CD4-positive, alpha-beta T cell treated with Interleukin-6 at 100 ng/mL for 8 hours (primary cell): ENCODE data around the gene ZNF496.

ENCODE experiments used
- DNase-seq: peaks from one replicate; pipeline ENCODE4 v3.0.0-alpha.2; 2020; ENCODE audit warnings: mixed read lengths, low spot score

Gene ZNF496

DNA sequence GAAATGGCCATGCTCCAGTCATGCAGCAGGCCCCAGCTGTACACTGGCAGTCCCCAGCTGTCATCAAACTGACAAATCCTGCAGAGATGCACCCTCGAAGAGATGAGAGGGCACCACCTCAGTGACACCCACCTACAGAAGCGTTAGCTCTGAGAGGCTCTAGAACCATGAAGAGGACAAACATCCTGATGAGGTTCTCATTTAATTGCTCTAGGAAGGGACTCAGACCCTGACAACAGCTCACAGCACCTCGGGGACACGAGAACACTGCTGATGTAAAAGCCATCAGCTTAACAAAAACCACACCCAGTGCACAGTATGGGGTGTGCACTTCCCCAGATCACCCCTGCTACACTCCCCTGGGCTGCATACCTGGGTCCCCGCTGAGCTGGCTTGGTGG lies 3.4 kb downstream of the ZNF496 start:
- DNase-seq: no peak

DNA sequence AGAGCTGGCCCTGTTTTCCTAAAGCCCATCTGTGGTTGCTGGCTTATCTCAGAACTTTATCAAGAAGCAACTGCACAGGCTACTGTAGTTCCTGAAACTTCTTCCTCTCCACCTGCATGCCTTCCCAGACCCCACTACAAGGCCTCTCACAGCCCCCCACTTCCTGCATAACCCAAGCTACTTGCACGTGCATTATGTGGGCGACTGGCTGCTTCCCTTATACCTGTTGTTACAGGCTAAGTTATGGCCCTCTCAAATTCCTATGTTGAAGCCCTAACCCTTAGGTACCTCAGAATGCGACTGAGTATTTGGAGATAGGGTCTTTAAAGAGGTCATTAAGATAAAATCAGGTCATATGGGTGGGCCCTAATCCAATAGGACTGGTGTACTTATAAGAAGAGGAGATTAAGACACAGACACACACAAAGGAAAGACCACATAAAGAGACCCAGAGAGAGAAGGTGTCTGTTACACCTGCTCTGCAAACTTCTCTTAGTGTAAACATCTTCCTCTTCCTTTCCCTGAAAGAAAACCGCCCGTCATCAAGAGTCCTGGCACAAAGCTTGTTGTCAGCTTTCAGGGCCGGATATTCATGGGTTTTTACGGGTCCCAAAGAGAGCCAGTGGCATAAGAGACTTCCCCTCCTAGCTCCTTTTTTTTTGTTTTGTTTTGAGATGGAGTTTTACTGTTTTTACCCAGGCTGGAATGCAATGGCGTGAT lies 5.1 kb downstream of the ZNF496 start:
- no peak for DNase-seq

DNA sequence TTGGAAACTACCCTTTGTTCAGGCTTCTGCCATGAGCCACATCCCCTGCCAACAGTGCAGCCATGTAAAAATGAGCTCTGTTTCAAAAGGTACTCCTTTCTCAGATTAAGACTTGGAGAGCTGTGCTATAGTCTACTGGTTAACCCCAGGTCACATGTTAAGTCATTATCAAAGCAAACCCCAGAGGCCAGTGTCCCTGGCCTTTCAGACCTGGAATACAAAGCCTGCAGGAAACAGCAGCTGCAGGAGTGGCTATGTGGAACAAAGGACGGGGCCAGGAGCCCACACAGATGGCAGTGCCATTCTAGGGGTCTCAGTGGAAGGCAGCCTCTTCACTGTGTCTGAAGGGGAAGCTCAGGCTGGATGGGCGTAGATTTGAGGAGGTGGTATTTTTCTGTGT lies 6.7 kb downstream of the ZNF496 start:
- no peak for DNase-seq

DNA sequence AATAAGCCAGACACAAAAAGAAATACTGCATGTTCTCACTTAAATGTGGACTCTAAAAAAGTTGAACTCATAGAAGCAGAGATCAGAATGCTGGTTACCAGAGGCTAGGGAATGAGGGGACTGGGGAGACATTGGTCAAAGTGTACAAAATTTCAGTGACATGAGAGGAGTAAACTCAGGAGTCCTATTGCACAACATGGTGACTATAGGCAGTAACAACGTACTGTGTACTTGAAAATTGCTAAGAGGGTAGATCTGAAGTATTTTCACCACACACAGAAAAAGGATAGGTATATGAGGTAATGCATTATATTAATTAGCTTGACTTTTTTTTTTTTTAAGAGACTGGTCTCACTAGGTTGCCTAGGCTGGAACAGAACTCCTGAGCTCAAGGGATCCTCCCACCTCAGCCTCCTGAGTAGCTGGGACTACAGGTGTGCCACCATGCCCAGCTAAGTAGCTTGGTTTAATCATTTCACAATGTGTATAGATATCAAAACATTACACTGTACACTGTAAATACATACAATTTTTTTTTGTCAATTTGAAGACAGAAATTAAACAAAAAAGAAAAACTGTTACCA lies 7.4 kb downstream of the ZNF496 start:
- no peak for DNase-seq

DNA sequence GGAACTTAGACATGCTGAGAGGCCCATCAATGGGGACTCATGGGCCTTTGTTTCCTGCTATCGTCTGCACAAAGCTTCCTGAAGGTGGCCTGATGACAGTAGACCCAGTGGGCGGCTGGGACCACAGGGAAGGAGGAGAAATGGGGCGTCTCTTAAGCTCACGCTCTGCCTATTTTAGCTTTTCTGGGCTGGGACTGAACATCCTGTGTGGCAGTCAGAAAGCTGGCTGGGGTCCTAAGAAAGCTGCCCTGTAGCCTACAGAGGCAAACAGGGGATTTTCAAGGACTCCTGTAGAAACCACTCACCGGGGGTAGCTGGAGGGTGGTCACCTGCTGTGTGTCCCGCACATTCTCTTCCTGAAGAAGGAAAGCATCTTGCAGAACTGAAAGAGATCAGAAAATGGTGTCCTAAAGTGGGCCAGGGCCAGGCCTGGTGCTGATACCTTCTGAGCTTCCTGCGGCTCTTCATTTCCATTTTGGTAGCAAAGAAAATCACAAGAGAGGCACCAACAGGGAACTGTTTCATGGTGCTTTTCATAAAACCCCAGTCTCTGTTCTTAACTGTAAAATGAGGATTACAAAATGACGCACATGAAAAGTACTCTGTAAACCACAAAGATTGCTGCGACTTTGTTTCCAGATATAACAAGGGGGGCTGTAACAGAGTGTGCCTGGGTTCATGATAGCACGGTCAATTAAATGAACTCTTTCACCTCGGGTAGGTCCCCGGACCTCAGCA lies 8.6 kb downstream of the ZNF496 start:
- DNase-seq: no peak

DNA sequence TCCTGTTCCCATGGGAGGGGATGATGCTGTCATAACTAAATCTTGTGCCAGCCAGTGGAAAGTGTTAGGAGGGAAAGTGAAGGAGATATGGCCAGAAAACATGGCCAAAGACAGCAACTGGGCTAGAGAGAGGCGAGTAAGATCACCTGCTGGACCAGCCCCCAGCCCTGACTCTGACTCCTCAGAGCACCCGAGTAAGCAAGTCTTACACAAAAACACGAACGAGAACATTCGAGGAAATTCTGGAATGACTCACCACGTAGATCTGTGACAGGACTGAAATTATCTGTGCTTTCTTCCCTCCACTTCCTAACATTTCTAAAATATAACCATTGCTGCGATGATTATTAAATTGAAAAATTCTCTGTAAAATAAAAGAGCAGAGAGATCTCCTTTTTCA lies 9.2 kb downstream of the ZNF496 start:
- DNase-seq: no peak

DNA sequence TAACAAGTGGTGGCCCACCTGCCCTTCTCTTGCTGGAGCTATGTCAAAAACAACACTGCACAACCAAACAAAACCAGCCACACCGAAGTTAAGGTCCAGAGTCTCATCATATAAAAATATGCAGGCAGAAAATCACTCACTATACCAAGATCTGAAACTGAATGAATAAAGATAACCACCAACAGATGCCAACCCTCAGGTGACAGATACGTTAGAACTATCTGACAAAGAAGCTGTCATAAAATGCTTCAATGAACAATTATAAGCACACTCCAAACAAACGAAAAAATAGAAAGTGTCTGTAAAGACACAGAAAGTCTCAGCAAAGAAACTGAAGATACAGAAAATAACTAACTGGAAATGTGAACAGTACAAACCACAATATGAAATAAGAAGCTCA lies 14.0 kb downstream of the ZNF496 start:
- DNase-seq: no peak

DNA sequence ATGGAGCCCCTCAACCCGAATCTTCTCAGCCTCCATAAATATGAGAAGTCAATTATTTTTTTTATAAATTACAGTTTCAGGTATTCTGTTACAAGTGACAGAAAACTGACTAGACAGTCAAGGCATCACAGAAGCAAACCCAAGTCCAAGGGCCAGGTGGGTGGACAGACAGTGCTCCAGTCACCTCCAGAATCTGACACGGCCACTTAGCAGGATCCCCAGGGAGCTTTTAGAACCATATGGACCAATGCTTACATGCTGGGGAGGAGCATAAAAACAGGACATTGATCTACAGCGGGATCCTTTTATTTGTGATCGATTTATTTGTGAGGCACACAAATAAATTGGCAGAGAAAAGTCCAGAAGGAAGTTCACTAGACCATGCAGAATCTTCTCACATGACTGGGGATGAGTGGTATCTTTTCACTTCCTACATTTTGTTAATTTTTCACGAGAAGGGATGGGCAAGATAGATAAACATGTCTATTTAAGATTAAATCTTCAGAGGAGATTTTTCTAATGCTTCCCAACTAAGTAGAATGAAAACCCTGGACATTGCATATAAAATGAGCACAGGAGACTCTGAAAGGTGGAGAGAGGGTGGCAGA lies 15.0 kb downstream of the ZNF496 start:
- DNase-seq: no peak

DNA sequence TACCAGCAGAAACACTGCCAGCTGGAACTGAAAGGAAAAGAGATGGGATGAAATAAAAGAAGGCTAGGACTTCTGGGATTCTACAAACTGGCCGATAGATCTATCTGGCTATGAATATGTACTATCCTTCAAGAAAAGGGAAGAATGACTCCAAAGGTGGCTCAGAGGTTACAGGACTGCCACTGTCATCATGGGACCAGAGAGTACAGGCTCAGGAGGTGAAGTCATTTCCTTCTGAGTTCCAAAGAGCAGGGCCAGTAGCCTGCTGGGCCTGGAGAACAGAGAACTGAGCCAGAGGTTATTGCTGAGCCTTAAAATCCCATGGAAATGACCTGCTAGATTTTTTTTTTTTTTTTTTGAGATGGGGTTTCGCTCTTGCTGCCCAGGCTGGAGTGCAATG lies 27.6 kb downstream of the ZNF496 start:
- DNase-seq: no peak

DNA sequence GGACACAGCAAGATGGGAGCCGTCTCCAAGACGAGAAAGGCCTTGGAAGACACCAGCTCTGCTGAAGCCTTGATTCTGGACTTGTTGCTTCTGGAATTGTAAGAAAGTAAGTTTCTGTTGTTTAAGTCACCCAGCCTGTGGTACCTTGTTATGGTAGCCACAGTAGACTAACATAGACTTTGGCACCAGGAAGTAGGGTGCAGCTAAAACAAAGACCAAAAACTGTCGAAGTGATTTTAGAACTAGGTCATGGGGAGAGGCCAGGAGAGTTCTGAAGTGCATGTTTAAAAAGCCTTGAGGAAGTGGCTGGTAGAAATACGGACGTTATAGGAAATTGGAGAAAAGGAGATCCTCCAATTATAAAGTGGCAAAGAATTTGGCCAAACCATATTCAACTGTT lies 28.5 kb downstream of the ZNF496 start:
- no peak for DNase-seq

DNA sequence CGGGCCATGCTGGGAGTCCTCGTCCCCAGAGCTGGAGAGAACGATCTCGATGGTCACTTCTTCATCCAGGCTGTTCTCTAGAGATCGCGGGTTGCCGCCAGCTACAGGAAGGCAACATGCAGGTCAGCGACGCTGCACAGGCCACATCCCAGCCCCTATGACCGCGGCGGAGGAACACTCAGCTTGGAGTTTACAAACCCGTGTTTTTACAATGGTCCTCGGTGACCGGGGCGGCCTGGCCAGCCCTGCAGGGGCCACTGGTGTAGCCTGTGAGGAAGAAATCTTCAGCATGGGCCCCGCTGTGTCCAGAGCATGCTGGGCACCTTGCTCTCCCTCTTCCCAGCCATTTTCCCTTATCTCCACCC lies 30.5 kb downstream of the ZNF496 start:
- no peak for DNase-seq

DNA sequence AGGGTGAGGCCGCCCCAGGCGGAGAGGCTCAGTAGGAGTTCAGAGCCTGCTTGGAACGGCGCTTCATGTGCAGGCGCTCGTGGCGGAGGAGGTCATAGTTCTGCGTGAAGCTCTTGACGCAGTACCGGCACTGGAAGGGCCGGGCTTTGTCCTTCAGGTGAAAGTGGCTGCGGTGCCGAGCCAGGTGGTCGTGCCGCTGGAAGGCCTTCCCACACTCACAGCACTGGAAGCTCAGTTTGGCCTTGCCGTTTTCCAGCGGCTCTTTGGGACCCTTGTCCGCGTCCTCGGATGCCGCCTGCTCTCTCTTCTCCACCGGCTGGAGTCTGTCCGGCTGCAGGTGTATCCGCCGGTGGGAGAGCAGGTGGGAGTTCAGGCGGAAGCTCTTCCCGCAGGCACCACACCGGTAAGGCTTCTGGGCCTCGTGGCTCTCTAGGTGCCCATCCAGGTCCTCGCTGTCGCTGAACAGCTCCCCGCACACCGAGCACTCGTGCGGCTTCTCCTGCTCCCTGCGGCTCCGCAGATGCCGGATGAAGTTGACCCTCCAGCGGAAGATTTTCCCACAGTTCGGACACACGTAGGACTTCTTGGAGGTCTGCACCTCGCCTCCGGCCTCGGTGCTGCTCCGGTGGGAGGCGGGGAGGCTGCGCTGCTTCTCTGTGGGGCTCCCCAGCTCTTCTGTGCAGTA lies 31.0 kb downstream of the ZNF496 start:
- no peak for DNase-seq

DNA sequence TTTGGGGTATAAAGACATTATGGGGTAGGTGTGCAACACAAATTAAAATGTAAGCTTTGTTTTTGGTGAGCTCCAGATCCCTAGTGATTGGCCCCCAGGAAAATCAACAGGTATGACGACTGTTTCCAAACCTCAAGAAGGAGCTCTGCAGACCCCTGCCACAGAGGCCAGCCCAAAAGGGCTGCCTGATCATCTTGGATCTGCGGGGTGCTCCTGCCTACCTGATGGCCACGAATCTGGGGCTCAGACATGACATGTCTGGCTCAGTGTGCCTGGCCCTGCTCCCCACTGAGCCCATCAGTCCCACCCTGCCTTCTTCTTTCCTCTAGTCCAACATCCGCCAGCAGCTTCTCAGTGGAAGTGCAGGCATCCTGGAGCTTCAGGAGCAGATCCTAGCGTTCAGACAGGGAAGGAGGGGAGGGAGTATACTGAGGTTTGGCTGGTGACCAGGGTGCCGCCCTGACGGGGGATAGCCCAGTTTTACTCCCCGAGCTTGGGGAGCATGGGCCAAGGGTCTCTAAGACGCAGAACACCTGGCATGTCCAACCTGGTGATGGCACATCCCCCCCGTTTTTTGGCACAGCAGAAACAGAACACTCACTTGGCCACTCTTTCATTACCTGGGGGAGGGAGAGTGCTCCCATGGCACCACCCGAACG lies 31.8 kb downstream of the ZNF496 start:
- DNase-seq: no peak

DNA sequence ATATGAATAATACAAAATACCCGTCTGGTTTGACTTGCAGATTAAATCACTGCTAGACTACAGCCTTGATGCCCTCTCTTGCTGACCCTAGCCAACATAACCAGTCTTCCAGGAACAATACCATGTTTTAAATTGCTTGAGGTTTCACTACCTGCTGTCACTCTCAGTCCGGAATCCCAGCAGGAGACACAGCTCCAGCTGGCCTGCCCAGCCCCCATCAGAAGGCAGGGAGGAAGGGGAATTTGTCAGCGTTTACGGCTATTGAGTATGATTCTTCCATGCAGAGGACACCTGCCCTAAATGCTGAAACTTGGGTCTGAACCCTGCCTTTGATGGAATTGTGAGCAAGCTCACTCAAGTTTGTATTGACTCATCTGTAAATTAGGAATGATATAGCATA lies 33.0 kb downstream of the ZNF496 start:
- DNase-seq: no peak

DNA sequence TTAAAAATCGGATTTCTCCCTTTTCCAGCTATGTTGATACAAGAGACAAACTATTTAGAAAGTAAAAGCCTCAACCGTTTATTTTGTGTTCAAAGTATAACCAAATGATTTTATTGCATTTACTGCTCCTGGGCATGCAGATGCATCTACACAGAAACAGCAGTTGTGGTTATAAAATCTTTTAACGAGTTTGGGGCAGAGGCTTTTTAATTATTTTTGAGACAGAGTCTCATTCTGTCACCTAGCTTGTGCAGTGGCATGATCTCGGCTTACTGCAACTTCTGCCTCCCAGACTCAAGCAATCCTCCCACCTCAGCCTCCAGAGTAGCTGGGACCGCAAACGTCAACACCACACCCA lies 33.6 kb downstream of the ZNF496 start:
- DNase-seq: no peak

DNA sequence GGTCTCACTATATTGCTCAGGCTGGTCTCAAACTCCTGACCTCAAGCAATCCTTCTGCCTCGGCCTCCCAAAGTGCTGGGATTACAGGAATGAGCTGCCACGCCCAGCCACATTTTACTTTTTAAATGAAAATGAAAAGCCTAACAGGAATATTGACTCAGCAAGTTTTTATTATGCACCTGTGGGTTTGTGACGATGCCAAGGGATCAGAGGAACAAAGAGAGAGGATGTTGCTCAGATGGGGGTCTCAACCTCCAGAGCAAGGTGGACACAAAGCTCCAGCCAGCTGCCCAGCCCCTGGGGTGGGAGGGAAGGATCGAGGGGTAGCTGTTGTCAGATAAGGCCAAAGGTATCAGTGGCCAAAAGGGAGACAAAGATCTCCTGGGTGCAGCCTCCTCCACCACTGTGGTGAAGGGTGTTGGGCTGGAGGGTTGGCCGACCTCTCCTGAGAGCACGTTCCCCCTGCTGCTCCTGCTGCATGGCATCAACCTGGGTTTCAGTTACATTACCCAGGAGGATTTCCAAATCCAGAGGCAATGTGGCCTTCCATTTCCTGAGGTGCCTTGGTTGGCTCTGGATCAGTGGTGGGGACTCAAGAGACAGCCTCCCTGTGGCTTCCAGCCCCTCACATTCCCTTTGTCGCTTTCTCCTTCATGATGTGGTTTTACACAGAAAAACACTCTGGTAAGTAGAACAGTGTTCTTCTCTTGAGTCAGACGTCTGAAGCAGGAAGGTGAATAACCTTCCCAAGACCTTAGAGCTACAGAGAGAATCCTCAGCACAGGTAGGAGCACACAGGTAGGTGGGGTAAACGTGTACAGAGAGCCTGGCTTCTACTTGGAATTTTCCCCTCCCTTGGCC lies 34.2 kb downstream of the ZNF496 start:
- no peak for DNase-seq

DNA sequence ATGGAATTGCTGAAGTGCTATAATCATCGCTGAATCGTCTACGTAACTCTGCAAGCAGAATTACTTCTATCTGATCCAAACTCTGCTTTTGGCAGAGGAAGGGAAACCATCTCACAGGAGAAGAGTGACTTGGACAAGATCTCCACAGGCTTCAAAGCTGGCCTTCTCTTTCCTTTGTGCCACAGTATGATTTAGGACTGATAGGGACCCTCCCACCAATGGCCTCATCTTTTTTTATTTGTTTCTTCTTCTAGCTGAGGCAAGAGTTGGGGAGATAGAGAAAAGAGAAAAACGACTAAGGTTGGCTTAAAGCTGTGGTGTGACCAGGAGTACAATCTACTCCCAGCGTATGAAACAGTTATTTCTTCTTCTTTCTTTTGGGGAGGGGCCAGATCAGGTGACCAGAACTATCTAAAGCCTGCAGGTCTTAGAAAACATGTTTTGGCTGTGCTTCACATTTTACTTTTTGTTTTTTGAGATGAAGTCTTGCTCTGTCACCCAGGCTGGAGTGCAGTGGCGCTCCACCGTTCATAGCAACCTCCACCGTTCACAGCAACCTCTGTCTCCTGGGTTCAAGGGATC lies 35.0 kb downstream of the ZNF496 start:
- no peak for DNase-seq

DNA sequence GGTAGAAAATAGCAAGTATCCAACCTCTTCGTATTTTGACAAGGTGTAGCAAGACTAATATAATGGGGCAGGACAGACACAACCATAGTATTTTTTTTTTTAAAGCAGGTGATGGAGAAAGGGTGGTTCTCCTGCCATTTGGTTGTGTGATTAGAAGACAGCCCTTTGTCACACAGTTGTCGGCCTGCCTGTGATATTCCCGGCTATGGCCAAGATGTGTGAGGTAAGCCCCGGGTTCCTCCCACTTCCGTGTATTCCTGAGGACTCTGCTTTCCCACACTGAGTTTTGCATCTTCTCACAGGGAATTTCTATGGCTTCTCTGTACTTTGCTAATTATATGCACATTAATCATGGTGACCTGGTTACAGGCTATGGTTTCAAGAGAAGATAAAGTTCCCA lies 35.9 kb downstream of the ZNF496 start:
- no peak for DNase-seq

DNA sequence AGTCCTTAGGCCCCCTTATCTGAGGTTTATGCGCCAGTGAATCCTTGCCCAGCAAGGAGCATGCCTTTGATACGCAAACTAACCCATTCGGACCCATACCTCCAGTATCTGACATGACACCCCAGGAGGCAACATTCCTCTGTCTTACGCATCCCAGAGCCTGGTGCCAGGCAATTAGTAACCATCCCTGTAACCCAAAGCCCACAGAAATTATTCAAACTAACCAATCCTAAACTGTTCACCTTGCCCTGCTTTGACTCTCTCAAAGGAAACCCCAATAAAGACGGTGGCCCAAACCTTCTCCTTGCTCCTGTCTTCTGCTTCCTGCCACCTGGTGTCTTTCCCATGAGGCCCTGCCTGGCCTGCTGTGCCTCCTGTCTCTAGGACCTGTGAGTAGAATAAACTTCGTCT lies 36.4 kb downstream of the ZNF496 start:
- DNase-seq: no peak

DNA sequence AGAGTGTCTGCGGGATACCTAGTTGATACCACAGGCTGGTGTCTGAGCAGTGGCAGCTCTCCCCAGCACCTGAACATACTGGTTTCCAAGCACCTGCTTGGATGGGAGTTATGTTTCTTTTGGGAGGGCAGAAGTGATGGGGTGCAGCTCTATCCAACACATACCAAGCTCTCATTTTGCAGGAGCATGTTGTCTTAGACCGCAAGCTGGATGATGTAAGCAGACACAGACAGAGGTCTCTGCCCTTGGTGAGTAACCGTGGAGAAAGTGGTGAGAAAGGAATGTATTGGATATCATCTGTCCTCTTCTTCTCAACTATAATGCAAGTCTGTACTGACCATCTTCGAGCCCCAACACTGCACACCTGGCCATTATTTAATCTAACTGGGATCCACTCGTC lies 37.4 kb downstream of the ZNF496 start:
- no peak for DNase-seq

DNA sequence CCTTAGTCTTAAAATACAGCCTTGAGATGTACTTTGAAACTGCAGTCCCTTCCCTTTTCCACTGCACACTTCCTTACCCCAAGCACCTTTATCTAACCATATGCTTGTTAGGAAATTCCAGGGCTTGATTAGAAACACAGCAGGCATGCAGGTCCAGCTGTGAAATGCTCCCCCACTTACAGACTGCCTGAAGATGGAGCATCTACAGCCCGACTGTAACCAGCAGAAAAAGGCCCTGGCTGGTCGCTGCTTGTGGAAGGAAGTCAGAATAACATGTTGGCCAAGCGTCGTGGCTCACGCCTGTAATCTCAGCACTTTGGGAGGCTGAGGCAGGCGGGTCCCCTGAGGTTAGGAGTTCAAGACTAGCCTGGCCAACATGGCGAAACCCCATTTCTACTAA lies 38.6 kb downstream of the ZNF496 start:
- no peak for DNase-seq
